Right hindlimb (tissue), 1 donor: ENCODE data around the gene ATP11A.
"Not testable (repeated sequence)": the region's sequence is repeated elsewhere in the genome, so short reads cannot be mapped to it uniquely, and the experiment has no call there.

ENCODE experiments used
- DNase-seq: peaks from one replicate; pipeline ENCODE4 v3.0.0-alpha.2; 2018

The ATP11A gene

DNA sequence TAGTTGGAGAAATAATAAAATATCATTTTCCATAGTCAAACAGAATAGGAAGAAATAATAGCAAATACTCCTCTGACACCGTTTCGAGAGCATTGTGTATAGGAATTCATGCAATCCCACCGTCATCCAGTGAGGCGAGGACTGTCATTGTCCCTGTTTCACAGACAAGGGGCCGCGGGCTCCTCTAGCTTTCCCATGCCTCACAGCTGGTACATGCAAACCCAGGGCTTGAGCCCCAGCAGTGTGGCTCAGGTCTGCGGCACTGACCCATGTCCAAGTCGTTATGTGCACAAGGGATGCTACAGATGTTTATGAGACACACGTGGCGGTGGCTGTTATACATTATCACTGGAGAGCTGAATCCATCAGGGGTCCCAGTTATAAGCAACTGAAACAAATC is 18.5 kb upstream of the ATP11A start:
- DNase-seq = no peak

DNA sequence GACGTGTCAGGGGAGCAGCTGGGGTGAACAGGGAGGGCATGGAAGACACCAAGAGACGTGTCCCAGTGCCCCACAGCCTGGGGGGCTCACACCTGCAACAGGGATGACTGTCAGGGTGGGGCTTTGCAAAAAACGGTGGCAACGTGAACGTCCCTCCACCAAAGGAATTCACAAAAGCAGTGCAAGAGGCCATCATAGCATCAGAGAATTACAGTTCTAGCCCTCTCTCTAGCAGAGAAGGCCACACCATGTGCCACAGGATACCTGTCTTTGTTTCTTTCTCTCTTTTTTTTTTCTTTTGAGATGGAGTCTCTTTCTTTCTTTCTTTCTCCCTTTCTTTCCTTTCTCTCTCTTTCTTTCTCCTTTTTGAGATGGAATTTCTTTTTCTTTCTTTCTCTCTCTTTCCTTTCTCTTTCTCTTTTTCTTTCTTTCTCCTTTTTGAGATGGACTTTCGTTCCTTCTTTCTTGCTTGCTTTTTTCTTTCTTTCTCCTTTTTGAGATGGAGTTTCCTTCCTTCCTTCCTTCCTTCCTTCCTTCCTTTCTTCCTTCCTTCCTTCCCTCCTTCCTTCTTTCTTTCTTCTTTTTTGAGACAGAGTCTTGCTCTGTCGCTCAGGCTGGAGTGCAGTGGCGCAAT is 17.1 kb upstream of the ATP11A start:
- no peak for DNase-seq

DNA sequence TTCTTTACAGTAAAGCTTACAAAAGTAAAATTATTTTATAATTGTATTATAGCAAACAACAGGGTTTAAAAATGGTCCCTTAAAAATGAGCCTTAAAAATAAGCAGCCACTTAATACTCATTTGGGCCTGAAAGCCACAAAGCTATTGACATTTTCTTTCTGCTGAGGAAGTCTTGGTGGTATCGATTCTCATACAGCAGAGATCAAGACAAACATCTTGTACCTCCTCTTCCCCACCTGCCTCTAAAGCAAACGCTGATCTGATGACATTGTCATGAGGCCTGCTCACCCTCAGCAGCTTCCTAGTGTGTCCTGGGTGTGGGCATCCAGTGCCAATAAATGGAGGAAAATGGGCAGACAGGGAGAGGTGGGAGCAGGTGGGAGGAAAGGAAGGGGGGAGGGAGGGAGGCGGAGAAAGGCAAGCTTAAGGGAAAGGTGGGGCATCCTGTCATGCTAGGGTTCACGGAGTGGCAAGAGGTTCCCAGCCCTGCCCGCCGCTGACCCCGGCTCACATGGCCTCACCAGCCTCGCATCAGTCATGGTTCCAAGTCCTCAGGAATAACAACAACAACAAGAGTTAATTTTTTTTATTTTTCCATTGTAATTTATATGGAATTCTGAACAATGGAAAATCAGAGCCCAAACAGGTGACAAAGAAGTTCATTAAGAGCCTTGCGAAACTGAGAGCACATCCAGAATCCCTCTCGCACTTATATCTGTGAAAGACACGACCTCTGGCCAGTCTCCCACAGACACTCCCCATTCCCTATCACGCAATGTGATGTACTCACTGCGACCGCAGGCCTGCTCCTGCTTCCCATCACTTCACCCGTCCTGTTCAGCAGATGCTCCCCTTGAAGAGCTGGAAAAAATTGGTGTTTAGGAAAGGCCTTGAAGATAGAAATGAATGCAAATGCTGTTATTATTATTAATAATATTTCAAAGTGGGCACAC is 15.1 kb upstream of the ATP11A start:
- no peak for DNase-seq

DNA sequence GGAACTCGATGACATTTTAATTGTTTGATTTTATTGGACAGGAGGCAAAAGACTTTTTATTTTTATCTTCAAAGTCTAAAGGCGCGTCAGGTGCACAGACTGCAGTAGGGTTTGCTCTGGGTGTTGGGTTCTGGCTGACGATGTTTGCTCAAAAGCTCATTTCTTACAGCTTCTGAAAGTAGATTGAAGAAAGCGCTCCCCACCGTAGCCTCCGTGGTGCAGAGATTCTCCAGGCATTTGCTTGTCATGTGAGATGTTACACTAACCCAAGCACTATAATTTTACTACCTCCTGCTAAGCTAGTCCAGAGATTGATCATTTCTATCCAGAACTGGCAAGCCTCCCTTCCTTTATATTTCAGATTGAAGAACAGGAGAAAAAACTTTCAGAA is 14.5 kb upstream of the ATP11A start:
- no peak for DNase-seq

DNA sequence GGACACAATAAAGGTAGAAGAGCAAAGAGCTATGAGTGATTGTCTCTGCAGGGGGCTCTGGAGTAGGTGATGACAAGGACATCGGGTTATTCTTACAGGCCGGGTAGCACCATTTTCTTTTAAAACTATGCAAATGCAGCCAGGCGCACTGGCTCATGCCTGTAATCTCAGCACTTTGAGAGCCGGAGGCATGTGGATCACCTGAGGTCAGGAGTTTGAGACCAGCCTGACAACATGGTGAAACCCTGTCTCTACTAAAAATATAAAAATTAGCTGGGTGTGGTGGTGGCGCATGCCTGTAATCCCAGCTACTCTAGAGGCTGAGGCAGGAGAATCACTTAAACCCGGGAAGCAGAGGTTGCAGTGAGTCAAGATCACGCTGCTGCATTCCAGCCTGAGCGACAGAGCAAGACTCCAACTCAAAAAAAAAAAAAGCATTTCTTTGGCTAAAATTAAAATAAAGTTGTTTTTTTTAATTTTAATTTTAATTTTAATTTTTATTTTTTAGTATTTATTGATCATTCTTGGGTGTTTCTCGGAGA is 12.3 kb upstream of the ATP11A start:
- not testable (repeated sequence) for DNase-seq

DNA sequence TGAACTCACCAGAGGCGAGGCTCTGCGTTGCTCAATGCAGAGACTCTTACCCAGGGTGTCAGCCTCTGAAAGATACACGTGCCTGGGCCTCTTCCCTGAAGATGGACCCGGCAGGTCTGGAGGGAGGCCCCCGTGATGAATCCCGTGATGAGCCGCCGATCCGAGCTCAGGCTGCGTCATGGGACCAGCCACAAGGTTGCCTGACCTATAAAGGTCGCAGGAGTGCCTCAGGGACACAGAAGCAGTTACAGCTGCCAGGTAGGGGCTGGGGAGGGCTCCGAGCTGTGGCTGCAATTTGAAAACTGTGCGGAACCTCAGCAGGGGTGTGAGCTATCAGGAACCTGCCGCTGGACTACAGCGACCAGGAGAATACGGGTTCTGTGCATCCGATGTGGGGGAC is 10.5 kb upstream of the ATP11A start:
- no peak for DNase-seq

DNA sequence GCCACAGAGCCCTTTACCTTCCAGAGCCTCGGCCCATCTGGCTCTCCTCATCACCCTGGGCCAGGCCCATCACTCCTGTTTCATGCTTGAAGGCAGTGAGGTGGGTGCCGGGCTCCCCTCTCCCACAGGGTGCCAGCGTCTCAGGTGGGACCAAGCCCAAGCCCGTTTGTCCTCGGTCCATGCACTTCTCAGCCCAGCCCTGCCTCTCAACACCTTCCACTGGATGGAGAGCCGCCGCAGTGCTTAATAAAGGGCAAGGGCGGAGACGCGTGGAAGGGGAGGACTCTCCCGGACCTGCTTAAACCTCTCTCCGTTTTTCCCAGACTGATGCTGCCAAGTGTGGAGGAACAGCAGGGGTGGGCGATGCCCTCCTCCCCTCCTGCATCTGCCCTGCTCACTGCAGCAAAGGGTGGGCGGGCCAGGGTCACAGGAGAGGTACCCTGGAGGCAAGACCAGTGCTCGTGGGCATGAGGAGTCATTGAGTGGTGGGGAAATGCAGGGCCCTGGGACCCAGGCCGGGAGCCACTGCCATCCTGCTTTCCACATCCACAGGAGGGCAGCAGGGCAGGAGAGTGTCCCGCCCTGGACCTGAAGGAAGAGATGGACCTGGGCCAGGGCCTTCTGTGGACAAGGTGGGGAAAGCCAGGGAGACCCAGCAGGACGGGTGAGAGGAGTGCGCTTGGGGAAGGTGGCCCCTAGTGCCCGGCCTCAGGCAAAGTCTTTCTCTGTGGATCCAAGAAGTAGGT is 9.7 kb upstream of the ATP11A start:
- DNase-seq = no peak

DNA sequence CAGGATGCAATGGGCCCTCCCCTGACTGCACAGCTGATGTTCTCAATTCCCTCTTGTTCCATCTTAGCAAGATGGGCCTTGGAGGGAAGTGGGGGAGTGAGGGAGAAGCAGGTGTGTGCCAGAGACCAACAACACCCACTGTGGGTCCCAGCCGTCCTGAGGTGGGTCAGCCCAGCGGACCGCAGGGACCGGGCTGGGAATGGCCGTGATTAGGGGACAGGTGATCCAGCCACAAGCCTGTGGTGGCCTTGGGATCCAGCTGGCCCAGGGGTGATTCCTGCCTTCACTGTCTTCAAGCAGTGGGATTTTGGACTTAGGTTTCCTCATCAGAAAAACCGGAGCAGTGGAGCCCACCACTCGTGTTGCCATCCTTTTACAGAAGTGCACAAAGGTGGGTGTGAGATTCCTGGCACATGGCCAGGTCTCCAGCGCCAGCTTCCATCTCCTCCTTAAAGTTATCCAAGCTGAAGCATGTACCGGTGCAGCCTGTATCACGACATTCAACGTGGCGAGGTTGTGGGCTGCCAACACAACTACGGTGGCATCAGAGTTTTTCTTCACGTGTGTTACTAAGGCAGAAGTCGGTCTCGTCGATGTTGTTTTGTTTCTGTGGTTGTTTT is 9.0 kb upstream of the ATP11A start:
- no peak for DNase-seq

DNA sequence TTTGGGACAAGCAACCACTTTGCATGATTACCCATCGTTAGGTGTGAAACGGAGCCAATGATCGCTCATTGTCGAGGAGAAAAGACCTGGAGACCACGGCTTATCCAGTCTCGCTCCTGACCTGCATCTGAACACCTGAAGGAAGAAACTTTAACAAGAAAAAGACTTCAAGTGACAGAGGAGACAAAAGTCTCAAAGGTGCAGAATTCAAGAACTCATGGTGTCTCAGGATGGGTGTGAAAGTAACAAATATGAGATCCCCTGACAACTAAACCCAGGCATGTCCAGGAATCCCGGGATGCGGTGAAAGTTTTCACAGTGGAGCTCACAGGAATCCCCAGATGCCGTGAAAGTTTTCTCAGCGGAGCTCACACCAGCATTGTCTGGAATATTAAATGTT is 6.3 kb upstream of the ATP11A start:
- no peak for DNase-seq

DNA sequence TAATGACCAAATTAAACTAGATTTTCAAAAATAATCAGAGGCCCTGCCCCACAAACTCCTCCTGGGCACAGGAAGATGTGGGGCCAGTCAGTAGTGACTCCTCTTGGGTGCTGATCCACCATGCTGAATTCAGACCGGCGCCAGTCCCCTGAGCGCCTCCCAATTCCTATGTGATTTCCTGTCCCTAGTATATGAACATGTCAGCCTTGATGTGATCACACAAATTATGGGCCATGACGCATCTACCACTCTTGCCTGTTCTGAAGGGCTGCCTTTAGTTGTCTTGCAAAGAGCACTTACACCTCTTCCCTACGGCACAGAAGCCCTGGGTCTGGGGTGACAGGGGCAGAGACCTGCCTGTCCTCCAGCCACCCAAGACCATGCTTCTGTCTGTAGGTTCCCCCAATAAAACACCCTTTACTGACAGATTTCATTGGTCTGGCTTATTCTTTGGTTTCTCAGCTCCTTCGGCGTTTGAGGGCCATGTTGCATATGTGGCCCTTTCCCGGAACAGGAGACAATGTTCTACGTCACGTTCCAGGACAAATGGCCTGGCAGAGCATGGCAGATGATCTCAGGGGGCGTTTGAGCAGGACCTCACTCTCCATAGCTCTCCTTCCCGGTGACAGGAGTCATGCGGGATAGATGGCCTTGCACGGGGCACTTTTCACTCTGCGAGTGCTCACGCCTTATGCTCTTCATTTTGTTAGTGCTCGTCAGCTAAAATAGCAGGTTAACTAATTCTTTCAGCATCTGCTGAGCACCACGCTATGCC is 5.6 kb upstream of the ATP11A start:
- DNase-seq = no peak

DNA sequence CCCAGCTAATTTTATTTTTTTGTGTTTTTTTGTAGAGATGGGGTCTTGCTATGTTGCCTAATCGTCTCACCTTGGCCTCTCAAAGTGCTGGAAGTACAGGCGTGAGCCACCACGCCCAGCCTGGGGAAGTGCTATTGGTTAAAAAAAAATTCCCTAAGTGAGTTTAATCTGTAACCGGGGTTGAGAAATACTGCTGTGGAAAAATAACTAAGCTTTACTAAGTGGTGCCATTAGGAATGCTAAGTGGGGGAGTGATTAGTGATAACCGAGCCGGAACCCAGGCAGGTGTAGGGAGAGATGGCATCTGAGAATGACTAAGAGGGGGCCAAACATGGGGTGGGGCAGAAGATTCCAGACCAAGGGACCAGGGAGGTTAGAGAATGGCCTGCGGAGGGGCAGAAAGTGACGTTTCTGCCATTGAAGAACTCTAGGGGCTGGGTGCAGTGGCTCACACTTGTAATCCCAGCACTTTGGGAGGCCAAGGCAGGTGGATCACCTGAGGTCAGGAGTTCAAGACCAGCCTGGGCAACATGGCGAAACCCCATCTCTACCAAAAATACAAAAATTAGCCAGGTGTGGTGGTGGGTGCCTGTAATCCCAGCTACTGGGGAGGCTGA is 4.5 kb upstream of the ATP11A start:
- DNase-seq = not testable (repeated sequence)

DNA sequence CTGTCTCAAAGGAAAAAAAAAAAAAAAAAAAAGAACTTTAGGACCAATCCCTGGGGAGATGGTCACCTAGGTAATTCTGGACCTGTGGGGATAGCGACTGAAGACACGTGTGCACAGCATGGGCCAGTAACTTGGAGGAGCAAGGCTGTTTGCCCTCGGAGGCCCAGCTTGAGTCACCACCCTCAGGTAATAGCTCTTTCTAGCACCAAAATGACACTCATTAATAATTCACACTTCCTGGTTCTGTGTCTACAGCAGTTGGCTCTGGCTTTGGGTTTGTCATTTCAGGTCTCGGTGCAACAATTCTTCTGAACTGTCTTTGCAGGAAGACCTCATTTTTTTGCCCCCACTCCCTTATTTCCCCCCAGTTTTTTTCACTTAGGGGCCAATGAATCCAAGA is 3.9 kb upstream of the ATP11A start:
- no peak for DNase-seq

DNA sequence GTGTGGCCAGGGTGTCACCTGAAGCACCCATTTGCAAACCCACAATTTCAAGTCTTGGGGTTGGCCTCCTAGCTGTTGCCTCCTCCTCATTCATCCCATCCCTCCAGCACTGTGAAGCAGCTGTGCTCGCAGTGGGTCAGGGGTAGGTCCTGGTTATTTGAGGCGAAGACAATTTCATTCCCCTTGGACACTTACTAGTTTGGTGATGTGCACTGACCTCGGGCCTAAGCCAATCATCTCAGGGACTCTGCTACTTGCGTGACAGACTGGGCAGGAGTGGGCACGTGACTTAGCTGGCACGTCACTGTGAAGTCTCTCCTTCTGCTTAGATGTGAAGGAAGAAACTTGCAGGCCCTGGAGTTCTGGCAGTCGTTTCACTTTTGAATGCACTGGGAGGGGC is 3.5 kb upstream of the ATP11A start:
- DNase-seq = no peak

DNA sequence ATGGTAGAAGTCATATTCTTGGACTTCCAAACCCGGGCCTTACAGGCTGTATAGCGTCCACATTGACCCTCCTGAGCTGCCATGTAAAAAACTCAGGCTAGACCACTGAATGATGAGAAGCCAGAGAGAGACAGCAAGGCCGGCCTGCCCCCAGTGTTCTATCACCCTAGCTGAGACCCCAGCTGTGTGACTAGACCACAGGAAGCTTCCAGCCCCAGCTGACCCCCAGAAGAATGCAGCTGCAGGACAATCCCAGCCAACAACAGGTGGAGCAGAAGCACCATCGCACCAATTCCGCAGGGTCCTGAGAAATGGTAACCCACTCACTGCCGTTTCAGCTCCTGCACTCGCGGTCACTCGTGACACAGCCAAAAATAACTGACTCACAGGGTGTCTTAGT is 2.9 kb upstream of the ATP11A start:
- DNase-seq = no peak

DNA sequence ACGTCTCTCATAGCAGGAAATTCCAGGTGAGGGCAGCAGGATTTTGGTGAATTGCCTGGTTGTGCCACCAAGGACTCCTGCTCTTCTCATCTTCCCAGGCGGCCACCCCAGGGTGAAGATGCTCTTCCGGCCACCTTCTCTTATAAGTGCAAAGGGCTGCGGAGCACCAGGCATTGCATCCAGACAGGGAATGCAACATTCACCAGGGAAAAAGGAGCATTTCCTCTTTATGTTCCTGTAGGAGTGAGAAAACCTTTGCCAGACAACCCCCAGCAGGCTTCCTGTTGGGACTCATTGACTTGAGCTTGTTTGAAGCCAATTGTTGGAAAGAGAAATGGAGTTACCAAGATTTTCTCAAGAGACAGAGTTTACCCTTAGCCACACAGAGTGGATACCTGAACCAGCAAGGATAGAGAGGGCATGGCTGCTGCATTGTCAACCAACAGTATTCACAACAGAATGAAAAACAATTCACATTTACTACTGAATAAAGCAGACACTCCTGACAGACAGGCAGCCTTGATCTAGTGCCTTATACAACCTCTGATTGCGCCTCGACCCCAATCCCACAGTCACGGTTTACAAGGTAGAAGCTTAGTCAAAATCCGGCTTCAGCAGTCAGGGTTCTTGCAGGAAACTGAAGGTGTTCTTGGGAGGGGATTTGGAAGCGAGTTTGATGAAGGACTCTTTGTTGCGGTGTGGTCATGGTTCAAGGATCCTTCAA is 1.8 kb upstream of the ATP11A start:
- no peak for DNase-seq

DNA sequence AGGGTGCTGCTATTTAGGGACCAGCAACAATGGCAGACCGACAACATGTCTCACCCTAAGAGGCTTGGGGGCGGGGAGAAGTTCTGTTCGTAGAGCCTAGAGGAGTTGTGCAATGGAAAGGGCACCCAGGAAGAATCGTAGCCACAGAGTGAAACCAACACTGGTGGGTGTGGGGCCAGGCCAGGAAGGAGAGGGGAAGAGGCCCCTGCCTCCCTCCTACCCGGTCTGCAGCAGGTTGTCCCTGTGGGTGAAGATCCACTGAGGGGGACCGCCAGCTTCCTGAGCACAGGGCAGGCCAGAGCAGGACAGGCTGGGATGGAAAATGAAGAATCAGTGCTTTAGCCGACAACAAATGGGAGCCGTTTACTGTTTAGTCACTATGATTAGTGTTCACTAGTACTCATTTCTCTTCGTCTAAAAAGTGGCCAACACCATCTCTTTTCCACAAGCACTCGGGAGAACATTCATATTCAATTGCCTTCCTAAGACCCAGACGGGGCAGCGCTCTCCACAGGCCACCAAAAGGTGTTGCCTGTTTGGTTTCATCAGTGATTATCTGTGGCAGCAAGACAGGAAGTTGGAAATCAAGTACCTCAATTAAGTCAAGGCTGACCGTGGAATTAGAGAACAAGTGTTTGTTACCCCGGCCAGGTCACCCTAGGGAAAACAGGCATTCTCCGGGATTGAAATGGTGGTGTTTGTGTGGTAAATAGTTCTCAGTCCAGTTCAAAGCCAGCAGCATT is 1.1 kb upstream of the ATP11A start:
- no peak for DNase-seq

DNA sequence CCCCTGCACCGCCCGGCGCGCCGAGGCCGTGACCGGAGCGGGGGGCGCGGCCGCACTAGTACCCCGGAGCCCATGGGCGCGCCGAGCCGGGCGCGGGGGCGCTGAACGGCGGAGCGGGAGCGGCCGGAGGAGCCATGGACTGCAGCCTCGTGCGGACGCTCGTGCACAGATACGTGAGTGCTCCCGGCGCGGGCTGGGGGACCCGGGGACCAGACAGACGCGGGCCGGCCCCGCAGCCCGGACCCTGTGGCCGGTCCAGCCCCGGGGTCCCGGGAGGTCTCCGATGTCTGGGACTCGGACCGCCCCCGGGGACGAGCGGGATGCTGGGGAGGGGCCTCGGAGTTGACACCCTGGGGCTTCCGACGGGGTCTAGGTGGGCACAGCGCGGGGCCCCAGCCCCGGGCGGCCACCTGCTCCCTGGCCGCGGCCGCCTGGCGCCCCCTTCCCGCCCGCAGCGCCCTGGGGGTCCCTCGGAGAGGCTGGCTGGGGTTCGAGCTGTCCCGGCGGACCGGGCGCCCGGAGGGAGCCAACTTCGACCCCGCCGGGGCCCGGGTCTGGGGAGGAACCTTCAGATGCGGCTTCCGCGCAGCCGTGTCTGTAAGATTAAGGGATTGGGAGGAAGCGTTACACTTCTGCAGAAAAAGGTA is 568 bp downstream of the ATP11A start:
- DNase-seq = no peak

DNA sequence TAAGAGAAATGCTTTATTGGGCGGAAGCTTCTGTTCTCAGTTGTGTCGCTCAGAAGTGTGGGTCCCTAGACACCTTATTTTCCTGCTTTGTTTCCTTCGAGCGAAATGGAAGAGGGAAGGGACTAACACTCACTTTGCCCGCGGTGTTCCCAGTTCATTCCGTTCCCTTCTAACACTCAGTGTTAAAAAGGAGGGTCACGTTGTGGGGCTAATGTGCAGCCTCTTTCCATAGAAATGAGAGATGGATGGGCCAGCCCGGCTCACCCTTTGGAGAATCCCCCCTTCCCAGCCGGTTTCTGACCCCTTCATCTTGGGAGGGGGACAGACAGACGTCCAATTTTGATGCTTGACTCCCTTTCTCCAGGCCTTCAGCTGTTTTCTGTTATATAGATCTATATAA is 2.3 kb downstream of the ATP11A start:
- DNase-seq = no peak

DNA sequence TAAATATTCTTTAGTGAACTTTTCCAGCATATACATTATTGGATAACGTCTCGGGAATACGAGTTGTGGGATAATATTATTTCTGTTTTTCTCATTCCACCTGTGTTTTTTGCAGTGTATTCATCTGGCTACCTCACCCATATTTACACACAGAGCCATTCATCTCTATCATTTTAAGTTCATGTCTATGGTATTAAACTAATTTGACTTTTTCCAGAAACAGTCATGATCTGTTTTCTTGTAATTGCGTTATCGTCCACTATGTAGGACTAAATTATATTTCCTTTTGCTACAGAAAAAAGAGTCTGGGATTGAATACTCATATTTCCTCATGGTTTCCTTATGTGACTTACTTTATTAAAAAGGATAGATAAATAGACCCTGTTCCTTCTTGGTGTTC is 2.7 kb downstream of the ATP11A start:
- DNase-seq = no peak
